Mucosa of rectum (tissue), 2 donors: ENCODE data around the gene TRPT1.

Source experiments
- H3K27ac ChIP-seq, 2 donors: one replicate each; pipeline ENCODE4 v1.7.0; 2013; ENCODE audit warnings: inconsistent platforms in 2 of 2, low read depth in 2 of 2, low read length in 2 of 2
- H3K27me3 ChIP-seq, 2 donors: one replicate each; pipeline ENCODE4 v1.7.0; 2013; ENCODE audit warnings: low read length in 2 of 2; ENCODE audit not compliant: control insufficient read depth in 2 of 2, insufficient read depth in 2 of 2
- H3K36me3 ChIP-seq, 2 donors: one replicate each; pipeline ENCODE4 v1.7.0; 2013; ENCODE audit warnings: low read length in 2 of 2; ENCODE audit not compliant: control insufficient read depth in 2 of 2, insufficient read depth in 2 of 2
- H3K4me1 ChIP-seq, 2 donors: one replicate each; pipeline ENCODE4 v1.7.0; 2013; ENCODE audit warnings: low read length in 2 of 2, mild to moderate bottlenecking in 1 of 2; ENCODE audit not compliant: control insufficient read depth in 2 of 2, insufficient read depth in 2 of 2
- H3K4me3 ChIP-seq, 2 donors: one replicate each; pipeline ENCODE4 v1.7.0; 2013; ENCODE audit warnings: low read length in 2 of 2
- H3K9ac ChIP-seq, 2 donors: one replicate each; pipeline ENCODE4 v1.7.0; 2013; ENCODE audit warnings: low read length in 2 of 2, low read depth in 1 of 2, mild to moderate bottlenecking in 1 of 2
- H3K9me3 ChIP-seq, 2 donors: one replicate each; pipeline ENCODE4 v1.7.0; 2013; ENCODE audit warnings: low read length in 2 of 2; ENCODE audit not compliant: control insufficient read depth in 2 of 2
- donor health status: healthy.
- donor health status: Normal muscosa, but diverticular disease.

The TRPT1 gene

DNA sequence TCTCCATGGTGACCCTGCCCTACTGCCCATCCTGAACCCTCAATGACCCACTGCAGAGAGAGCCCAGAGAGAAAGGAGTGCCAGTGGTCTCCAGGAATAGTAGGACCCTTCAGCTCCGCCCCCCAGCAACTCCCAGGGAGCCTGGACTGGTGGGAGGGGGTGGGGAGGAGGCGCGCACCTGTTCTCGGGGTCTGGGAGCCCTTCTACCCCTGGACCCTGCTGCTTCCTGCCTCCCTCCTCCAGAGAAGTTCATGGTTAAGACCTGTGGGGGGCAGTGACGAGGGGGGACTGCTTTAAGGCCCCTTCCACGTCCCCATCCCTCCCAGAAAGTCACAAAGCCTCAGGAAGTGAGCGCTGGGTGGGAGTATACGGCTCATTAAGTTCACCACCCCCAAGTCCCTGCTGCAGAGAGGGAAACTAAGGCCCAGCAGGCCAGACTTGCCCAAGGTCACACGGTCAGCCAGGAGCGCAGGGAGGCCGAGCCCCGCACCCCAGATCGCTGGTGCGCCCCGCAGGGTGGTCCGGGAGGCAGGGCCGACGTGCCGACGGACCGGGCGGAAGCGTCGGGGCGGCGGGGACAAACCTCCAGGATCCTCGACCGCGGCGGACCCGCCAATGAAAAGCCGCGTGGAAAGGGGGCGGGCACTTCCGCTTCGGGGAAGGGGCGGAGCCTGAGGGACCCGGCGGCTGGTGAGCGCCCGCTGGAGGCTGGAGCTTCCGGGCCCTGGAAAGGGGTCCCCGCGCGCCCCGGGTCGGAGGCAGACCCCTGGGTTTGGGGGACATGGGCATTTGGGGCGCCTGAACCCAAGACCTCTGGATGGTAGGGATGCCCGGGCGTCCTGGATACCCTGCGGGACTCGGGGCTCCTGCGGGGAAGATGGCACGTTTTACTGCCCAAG, at the start of gene TRPT1, which contains the start of gene NUDT22:
TSS of gene TRPT1 (minus strand) at position 579 of the 899 bp plus-strand sequence. CDS start at position 253, 326 bp downstream.
TSS of gene NUDT22 (plus strand) at position 667 of the 899 bp plus-strand sequence. CDS start 379 bp downstream, outside the sequence.
- Histone ChIP-seq H3K36me3 (peaks cover 3% of the 10 kb centered on the region in 2 donors), H3K4me3 (peak within 1 kb of the TSS; percentile 92 to 94), H3K27ac (peak within 1 kb of the TSS; percentile 93 to 96), H3K27me3 (no peaks in the 10 kb centered on the region), H3K9ac (peak within 1 kb of the TSS; percentile 96 to 98), H3K4me1 (peaks cover 34 to 35% of the 10 kb centered on the region in 2 donors), H3K9me3 (no peaks in the 10 kb centered on the region)

GRCh38 chr11:64275031-64275800, 49.2 kb upstream of the TRPT1 start:
- H3K4me3 ChIP-seq, result no peak overlapping the region
- H3K27me3 ChIP-seq, result no peaks in the 10 kb centered on the region
- no peak overlapping the region for H3K27ac ChIP-seq
- H3K36me3 ChIP-seq, result peaks cover 10 to 14% of the 10 kb centered on the region in 2 donors
- peaks cover 26 to 35% of the 10 kb centered on the region in 2 donors for H3K4me1 ChIP-seq
- peak overlapping the region in 1 of 2 donors; percentile 26 for H3K9ac ChIP-seq
- H3K9me3 ChIP-seq, result no peaks in the 10 kb centered on the region

GRCh38 chr11:64269540-64270220, 43.7 kb upstream of the TRPT1 start:
- Histone ChIP-seq H3K9me3 (no peaks in the 10 kb centered on the region), H3K27me3 (no peaks in the 10 kb centered on the region), H3K9ac (peak overlapping the region; percentile 84 to 92), H3K4me3 (peak overlapping the region; percentile 83 to 96), H3K36me3 (peaks cover 16% of the 10 kb centered on the region in 2 donors), H3K27ac (peak overlapping the region; percentile 96 to 98), H3K4me1 (peaks cover 32 to 39% of the 10 kb centered on the region in 2 donors)

DNA sequence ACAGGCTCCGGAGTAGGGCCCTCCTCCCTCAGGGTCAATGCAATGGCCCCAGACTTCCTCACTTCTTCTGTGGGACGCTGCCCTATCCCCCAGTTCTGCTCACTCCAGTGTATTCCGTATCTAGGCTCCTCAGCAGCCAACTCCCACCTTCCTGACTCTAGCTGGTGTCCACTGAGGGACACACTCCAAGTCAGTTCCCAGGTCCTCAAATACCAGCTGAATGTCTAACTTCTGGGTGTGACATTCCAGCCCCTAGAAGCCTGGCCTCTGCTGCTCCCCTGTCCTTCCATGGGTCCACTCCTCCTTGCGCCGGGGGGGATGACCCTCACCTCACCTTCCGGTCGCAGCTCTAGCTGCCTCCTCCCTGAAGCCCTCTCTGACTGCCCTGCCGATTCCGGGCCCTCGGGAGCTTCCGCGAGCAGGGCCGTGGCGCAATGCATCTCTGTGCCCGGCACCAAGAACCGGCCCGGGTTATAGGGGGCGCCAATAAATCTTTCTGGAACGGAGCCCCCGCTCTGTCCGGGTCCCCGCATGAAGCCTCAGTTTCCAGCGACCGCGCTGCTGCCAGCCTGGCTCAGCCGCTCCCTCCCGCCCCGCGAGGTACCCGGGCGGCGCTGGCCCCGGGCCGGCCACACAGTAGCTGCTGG, 43.0 kb upstream of the TRPT1 start:
- Histone ChIP-seq H3K27me3 (no peaks in the 10 kb centered on the region), H3K36me3 (peaks cover 18 to 23% of the 10 kb centered on the region in 2 donors), H3K27ac (peak overlapping the region; percentile 96 to 98), H3K9me3 (no peaks in the 10 kb centered on the region), H3K9ac (peak overlapping the region; percentile 84 to 92), H3K4me3 (peak overlapping the region; percentile 83 to 96), H3K4me1 (peaks cover 32 to 38% of the 10 kb centered on the region in 2 donors)

DNA sequence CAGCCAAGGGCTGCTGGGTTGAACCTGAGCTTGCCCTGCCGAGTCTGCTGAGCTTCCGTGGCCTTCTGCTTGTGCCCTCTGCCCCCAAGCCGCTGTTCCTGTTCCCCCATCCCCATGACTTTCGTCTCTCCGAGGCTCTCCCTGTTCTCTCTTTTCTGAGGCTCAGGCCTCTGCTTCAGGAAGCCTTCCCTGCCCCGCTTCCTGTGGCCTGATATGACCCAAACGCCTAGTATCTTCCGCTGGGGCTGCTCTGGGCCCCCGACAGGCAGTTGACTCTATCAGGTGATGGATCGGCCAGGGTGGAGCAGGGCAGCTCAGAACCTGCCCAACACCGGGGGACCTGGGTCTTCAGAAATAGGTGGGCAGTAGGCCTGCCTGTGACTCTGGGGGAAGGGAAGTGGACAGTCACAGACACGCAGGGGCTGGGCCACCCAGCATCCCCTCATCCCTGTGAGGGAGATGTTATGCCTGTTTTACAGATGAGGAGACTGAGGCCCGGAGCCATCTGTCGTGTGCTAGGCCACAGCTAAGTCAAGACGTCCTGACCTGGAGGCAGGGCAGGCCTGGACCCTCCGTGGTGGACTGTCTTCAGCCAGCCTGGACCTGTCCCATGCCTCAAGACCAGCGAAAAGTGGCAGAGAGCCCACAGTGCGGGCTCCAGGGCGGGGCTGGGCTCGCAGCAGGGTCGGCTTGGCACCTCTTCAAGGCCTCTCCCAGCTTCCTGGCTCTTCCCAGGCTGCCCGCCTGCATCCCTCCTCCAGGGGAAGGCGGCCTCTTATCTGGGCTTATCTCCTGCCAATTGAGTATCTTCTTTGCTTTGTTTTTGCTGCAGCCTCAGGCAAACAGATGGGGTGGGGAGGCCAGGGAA, 42.3 kb upstream of the TRPT1 start:
- Histone ChIP-seq H3K9me3 (no peaks in the 10 kb centered on the region), H3K36me3 (peaks cover 24 to 29% of the 10 kb centered on the region in 2 donors), H3K9ac (peak overlapping the region; percentile 84 to 92), H3K4me1 (peaks cover 28 to 35% of the 10 kb centered on the region in 2 donors), H3K4me3 (peak overlapping the region; percentile 83 to 96), H3K27ac (peak overlapping the region; percentile 96 to 98), H3K27me3 (no peaks in the 10 kb centered on the region)

DNA sequence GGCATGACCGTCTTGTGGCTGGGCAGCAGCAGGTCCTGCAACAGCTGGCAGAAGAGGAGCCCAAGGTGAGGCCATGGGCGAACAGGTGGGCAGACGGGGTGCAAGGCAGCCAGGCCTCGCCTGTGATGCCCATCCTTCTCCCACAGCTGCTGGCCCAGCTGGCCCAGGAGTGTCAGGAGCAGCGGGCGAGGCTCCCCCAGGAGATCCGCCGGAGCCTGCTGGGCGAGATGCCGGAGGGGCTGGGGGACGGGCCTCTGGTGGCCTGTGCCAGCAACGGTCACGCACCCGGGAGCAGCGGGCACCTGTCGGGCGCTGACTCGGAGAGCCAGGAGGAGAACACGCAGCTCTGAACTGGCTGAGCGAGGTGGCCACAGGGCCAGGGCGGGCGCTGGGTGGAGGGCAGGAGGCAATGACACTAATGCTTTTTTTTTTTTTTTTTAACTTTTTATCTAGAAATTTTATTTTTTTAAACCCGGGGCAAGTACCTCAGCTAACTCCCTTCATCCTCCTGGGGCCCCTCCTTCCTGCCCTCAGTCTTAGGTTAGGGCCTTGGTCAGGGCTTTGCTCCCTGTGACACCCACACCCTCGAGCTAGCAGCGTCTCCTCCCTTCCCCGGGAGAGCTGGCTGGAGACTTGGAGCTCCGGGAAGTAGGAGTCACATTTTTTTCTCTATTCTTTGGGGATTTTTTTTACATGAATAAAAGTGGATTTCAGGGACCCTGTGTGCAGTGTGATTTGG, 41.4 kb upstream of the TRPT1 start:
- Histone ChIP-seq H3K4me3 (no peak overlapping the region), H3K27ac (peak overlapping the region; percentile 96 to 98), H3K9ac (peak overlapping the region in 1 of 2 donors; percentile 92), H3K36me3 (peaks cover 32 to 38% of the 10 kb centered on the region in 2 donors), H3K27me3 (no peaks in the 10 kb centered on the region), H3K9me3 (no peaks in the 10 kb centered on the region), H3K4me1 (peaks cover 26 to 31% of the 10 kb centered on the region in 2 donors)

DNA sequence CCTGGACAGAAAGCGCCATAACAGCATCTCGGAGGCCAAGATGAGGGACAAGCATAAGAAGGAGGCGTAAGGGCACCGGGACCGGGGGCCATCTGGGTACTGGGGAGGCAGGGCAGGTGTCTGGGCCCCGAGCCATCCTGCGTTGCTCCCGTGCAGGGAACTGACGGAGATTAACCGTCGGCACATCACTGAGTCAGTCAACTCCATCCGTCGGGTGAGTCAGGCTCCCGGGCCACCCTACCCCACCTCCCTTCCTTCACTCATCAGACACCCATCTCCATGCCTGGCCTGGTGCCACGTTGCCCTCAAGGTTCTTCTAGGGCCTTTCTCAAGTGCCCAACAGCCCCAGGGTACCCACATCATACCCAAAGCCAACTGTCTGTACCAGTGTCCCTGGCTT, 40.4 kb upstream of the TRPT1 start:
- Histone ChIP-seq H3K27me3 (no peaks in the 10 kb centered on the region), H3K9ac (no peak overlapping the region), H3K4me3 (no peak overlapping the region), H3K9me3 (no peaks in the 10 kb centered on the region), H3K4me1 (peaks cover 19 to 23% of the 10 kb centered on the region in 2 donors), H3K36me3 (peaks cover 40 to 46% of the 10 kb centered on the region in 2 donors), H3K27ac (no peak overlapping the region)
